Muscle of back (tissue), 13 donors: ENCODE results near the gene ATP8B3. TPM values are rescaled to one million over a fixed set of nuclear protein-coding genes. Genes with fewer than 3 reads are reported as not detected.

Experiments used
- DNase-seq, 3 donors: peaks; one replicate each; pipeline versions ENCODE4 v3.0.0 to v3.0.0-alpha.2; 2013
- long read RNA-seq, 9 donors: transcript quantifications; one replicate each; lab custom pipeline, GENCODE V29; 2026
- polyA plus RNA-seq, 10 donors: library from polyadenylated mRNA; unstranded; fragments of 120-200 nt; gene quantifications; one replicate each; pipeline ENCODE4 v1.2.1, GENCODE V29; 2013; ENCODE audit not compliant: insufficient read length in 10 of 10

Gene ATP8B3
- under 1 TPM; 0.51 to 0.80 (median 0.70) TPM for polyA plus RNA-seq
- long read RNA-seq, donor 1: 0 reads
- long read RNA-seq, donor 2: 0 reads
- long read RNA-seq, donor 3: 0 reads
- long read RNA-seq, donor 4: 0 reads
- long read RNA-seq, donor 5: 0 reads
- long read RNA-seq, donor 6: 0 reads
- long read RNA-seq, donor 7: 0 reads
- long read RNA-seq, donor 8: 0 reads
- long read RNA-seq, donor 9: 0 reads

DNA sequence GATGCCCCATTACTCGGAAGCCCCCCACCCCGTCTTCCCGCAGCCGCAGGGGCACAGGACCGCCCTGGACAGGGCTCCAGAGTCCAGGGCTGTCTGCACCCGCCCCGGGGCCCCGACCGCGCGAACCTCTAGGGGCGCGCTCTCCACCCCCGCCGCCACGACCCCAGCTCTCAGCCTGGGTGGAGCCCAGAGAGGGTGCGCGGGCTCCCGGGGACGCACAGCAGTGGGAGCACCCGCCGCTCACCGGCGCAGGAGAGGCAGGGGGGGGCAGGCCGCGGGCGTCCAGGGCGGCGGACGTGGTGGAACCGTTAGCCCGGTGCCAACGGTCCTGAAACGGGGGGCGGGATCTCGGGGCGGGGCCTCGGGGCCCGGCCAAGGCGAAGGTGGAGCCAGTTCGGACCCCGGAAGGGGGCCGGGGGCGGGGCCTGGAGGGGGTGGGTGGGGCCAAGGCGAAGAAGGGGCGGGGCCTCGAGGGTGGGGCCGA, at the start of gene ATP8B3:
Gene ATP8B3, minus strand, starts transcription at position 335 of the 484 bp plus-strand sequence. CDS start 540 bp downstream, outside the sequence.
- peak in 1 of 3 donors; percentile 25 for DNase-seq

GRCh38 chr19:1861599-1862031, 49.5 kb upstream of the ATP8B3 start:
- DNase-seq: peak in 1 of 3 donors; percentile 59

DNA sequence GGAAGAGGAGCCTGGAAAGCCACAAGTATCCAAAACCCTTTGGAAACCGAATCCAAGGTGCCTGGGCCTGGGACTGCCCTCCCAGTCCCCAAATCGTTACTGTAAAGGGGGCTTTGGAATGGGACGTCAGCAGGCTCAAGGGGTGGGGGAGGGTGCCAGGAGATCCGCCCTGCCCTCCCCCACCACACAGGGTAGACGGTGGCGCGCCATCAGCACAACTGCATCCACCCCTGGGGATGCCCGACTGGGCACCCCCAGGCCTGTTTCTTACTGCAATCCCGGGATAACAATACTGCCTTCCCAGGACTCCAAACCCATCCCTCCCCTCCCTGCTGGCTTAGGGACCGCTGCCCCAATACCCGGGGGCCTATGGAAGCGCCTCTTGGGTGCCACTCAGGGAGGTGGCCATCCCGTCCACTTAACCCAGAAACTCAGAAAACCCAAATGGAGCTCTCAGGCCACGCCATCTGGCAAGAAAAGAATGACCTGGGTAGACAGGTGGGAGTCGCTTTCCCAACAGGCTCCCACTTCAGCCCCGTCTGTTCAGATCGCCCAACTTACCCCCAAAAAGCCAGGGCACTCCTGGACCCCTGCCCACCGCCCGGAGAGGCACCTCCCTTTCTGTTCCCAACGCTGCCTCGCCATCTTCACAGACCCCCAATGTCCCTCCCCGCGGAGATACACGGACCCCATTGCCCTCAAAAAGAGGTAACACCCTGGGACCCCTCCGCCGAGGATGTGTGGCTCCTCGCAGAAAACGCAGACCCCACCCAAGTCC, 48.9 kb upstream of the ATP8B3 start:
- peak in 1 of 3 donors; percentile 45 for DNase-seq

- DNase-seq: peak; percentile 62 to 92 (median 83)
Measured at GRCh38 chr19:1860042-1860775, 48.1 kb upstream of the ATP8B3 start.

DNA sequence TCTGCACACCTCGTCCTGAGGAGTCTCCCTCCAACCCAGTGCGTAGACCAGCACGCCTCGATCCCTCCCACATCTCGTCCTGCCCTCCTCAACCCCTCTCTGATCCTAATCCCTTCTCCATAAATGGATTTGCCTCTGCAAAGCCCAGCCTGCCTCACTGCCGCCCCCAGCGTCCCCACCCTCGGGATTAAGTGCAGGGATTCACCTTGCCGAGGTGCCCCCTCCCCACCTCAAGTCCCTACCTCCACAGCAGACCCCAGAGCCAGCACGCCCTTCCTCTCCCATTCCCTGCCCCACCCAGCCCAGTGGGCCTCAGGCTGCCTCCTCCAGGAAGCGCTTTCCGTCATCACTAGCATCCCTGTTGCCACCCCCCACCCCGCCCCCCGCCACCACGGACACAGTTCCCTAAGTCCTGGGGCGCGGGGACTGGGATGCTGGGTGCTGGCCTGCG, 47.3 kb upstream of the ATP8B3 start:
- peak in 1 of 3 donors; percentile 40 for DNase-seq

DNA sequence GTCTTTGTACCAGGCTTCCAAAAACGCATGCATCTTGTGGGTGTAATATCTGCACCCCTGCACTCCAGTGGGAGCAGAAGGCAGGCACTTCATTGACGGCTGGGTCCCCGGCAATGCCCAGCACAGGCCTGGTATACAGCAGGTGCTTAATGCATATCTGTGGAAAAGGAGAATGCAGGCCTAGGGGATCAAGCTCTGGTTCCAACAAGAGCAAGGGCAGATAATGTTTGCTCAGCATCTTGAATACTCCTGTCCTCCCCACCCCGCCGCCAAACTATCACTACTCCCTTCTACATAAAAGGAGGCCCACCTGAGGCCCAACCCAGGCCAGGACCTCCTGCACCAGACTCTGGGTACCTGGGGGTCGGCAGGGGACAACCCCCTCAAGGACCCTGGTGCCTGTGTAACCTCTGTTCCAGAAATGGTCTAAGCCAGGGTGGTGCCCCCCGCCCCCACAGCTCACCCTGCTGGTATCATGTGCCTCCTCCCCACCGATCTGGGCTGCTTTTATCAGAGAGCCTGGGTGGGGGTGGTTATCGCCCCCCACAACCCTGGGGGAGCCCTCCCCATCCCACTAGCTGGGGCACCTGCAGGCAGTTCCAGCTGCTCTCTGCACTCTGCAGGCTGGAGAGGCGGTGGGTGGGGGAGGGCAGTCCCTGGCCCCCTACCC, 46.5 kb upstream of the ATP8B3 start:
- no peak for DNase-seq

DNA sequence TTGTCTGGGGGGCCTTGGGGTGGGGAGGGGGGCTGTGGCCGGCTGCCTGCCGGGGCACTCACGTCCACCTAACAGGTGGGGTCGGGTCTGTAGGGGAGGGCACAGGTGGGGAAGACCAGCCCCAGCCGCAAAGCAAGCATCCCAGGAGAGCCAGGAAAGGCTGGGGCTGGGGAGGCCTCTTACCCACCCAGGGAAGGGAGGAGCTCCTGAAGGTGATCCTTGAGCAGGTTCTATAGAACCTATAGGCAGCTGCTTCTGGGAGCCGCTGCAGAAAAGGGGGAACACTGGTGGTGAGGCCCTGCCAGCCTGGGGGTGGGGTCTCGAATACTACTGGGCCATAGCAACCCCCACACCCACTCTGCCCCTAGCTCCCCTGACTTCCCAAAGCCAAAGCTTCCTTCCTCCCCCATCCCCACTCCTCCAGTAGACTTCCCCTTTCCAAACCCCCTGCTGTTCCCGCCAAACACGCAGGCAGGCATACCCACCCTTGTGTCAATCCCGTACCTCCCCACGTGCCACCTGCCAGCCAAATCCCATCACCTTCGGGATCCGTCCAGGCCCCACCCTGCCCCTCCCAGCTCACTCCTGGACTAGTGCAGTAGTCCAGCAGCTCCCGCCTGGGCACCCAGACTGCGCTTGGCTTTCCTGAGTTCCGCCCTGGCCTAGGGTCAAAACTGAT, 45.7 kb upstream of the ATP8B3 start:
- DNase-seq: no peak

- peak in 1 of 3 donors; percentile 84 for DNase-seq
Measured at GRCh38 chr19:1856698-1857603, 44.9 kb upstream of the ATP8B3 start.

- peak in 1 of 3 donors; percentile 56 for DNase-seq
Measured at GRCh38 chr19:1856345-1856697, 44.2 kb upstream of the ATP8B3 start.

DNA sequence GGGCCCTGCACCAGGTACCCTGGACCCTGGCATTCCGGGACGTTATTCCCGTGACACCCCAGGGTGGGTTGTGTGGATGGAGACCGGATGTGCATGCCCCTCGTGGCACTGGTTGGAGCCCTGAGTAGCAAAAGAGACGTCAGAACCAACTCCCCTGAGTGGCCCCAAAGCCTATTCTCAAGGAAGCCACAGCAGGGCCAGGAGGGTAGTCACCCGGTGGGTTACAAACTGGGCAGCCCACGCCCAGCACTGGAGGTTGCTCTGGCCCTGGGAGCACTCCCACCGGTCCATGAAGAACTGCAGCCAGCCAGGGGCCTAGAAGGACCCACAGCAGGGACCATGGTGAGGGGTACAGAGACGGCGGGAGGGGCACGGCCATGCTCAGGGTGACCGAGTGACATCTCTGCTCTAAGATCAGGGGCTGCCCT, 43.8 kb upstream of the ATP8B3 start:
- DNase-seq: peak in 1 of 3 donors; percentile 35

DNA sequence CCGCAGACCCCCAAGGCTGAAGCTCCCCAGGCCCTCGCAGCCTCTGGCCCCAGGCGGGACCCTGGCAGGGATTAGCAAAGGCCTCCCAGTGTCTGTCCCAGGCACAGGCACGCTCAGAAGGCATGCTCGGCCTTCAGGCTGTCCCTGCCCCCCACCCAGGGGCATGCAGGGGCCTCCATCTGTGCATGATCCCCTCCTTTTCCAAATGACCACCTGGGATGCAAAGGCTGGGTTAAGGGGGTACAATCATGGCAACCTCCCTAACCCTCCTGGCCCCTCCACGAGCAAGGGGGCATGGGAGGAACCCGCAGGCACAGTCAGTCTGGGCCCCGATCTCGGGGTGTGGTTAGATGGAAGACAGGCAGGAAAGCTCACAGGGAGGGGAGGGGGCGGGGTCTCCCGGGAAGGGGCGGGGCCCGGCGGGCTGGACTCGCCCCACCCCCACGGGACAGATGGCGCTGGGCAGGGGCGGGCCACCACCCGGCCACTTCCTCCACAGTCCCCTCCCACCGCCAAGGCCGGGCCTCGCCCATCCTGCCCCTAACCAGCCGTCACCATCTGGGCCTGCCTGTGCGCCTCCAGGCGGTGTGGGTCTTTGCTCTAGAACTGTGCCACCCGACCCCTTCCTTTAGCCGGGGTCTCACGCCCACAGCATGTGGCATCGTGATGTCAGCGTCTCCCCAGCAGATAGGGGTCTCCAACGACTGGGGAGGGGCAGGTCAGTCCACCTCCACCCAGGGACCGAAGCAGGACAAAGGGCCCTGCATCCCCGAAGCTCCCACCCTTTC, 43.2 kb upstream of the ATP8B3 start:
- peak; percentile 78 to 85 (median 85) for DNase-seq

GRCh38 chr19:1854542-1855039, 42.5 kb upstream of the ATP8B3 start:
- DNase-seq: no peak

- DNase-seq: no peak
Measured at GRCh38 chr19:1854039-1854541, 42.0 kb upstream of the ATP8B3 start.

DNA sequence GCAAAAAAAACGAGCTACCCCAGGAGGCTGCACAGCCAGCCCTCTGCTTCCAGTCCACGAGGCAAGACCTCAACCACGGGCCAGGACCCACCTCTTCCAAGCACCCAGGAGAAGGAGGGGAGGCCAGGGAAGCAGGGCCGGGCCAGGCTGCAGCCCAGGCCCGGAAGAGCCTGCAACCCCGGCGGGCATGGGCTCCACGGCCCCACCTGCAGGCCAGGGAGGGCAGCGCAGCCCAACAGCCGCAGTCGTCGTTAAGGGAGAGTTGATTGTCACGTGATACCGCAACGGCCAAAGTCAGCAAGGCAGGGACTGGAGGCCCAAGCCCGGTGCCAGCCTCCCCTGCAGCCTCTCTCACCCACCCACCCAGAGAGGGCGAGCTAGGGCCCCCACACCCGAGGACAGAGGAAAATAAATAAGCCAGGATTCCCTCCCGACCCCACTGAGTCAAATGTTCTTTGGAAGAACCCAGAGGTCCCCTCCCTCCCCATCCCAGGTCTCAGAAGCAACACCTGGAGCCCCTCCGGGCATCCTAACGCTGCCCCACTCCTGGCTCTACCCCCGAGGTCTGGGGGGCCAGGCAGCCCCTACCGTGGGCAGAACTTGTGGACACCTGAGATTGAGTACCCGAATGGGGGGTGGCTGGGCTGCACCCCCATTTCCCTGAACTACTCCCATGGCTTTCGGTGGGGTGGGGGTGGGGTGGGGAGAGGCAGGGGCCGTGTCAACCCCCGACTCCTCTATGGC, 41.4 kb upstream of the ATP8B3 start:
- DNase-seq: peak in 1 of 3 donors; percentile 72

DNA sequence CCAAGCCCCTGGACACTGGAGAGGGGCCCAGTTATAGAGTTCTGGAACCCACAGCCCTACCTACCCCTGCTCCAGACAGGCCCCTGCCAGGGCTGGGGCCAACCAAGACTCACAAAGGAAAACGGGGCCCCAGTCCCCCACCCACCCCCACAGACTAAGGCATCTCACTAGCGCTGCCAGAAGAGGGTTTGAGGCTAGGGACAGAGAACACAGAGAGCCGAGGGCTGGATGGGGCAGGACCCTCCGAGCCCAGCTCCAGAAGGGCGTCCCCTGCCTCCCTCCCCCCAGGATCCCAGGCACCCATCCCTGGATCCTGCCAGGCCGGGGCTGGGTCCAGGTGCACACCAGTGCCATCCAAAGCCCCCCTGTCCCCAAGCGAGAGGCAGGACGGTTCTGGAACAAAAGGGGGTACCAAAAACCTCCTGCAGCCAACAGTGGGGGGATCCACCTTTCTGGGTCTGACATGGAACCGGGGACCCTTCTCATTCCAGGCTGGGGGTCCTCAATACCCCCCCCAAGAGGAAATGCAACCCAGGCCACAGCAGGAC, 40.6 kb upstream of the ATP8B3 start:
- DNase-seq: no peak

- peak in 1 of 3 donors; percentile 82 for DNase-seq
Measured at GRCh38 chr19:1851654-1852580, 39.8 kb upstream of the ATP8B3 start.
